ENCODE results near the gene C10orf105. TPM values are rescaled to one million over a fixed set of nuclear protein-coding genes. Genes with fewer than 3 reads are reported as not detected.
A peak's percentile ranks its signal among the peaks of the same experiment; 100 is the strongest.

The C10orf105 gene
- total RNA-seq, 1 donor from 2014 or later = not detected

- H3K27ac Mint-ChIP-seq = no peak overlapping the region
- no peak overlapping the region for H3K4me3 Mint-ChIP-seq
- ATAC-seq (ENCODE audit: low read depth) (no peak), DNase-seq (no peak)
- TF ChIP-seq CTCF (IDR thresholded peaks at IDR 0.05) = no peak
- H3K36me3 Mint-ChIP-seq (ENCODE audit: low read depth) = no peaks in the 10 kb centered on the region
- H3K27me3 Mint-ChIP-seq = no peaks in the 10 kb centered on the region
- intact Hi-C loops (cut with micrococcal nuclease) = no loop called here
- CTCF ChIA-PET = interaction anchor here (1.3 to 1.5 kb wide), 2 partner anchors 18 to 162 kb away, joined by 3 read pairs; no protein-coding TSS in a partner anchor
- H3K4me1 Mint-ChIP-seq = peaks cover 63% of the 10 kb centered on the region
- POLR2A ChIA-PET = interaction anchor here (0.6 to 1.7 kb wide), 2 partner anchors 39 to 332 kb away, joined by 4 to 6 read pairs; partner anchors contain the start of gene VSIR
- no peaks in the 10 kb centered on the region for H3K9me3 Mint-ChIP-seq
Measured at GRCh38 chr10:71734797-71735196, 15.2 kb upstream of the C10orf105 start.

- H3K9me3 Mint-ChIP-seq = no peaks in the 10 kb centered on the region
- no peaks in the 10 kb centered on the region for H3K27me3 Mint-ChIP-seq
- H3K27ac Mint-ChIP-seq = no peak overlapping the region
- DNase-seq (no peak), ATAC-seq (ENCODE audit: low read depth) (no peak)
- H3K4me1 Mint-ChIP-seq = peaks cover 75% of the 10 kb centered on the region
- ChIA-PET POLR2A (interaction anchor here (0.6 to 2.2 kb wide), 3 partner anchors 21 to 122 kb away, joined by 4 to 10 read pairs (median 7); no protein-coding TSS in a partner anchor), CTCF (interaction anchor here (2.4 kb wide), 1 partner anchor 80 kb away, joined by 11 read pairs; no protein-coding TSS in a partner anchor)
- H3K36me3 Mint-ChIP-seq (ENCODE audit: low read depth) = no peaks in the 10 kb centered on the region
- intact Hi-C loops (cut with micrococcal nuclease) = no loop called here
- H3K4me3 Mint-ChIP-seq = no peak overlapping the region
- no peak for TF ChIP-seq CTCF (IDR thresholded peaks at IDR 0.05)
Measured at GRCh38 chr10:71731791-71732190, 12.2 kb upstream of the C10orf105 start.

GRCh38 chr10:71729161-71729636 lies 9.6 kb upstream of the C10orf105 start:
- H3K36me3 Mint-ChIP-seq (ENCODE audit: low read depth) = no peaks in the 10 kb centered on the region
- no peak overlapping the region for H3K4me3 Mint-ChIP-seq
- no peaks in the 10 kb centered on the region for H3K9me3 Mint-ChIP-seq
- POLR2A ChIA-PET = interaction anchor here (0.8 to 6.3 kb wide), 5 partner anchors 19 to 107 kb away, joined by 3 to 79 read pairs (median 9); partner anchors contain the start of gene VSIR
- DNase-seq (no peak), ATAC-seq (ENCODE audit: low read depth) (no peak)
- TF ChIP-seq CTCF (IDR thresholded peaks at IDR 0.05) = no peak
- peaks cover 63% of the 10 kb centered on the region for H3K4me1 Mint-ChIP-seq
- no peaks in the 10 kb centered on the region for H3K27me3 Mint-ChIP-seq
- intact Hi-C loops (cut with micrococcal nuclease) = no loop called here
- CTCF ChIA-PET = interaction anchor here (0.9 to 3.9 kb wide), 6 partner anchors 21 to 167 kb away, joined by 3 to 26 read pairs (median 4); partner anchors contain the start of gene VSIR
- peak overlapping the region; percentile 91 for H3K27ac Mint-ChIP-seq

GRCh38 chr10:71727738-71728737 lies 8.5 kb upstream of the C10orf105 start:
- ChIA-PET POLR2A (interaction anchor here (0.7 to 6.3 kb wide), 13 partner anchors 9 to 123 kb away, joined by 3 to 79 read pairs (median 4); partner anchors contain the start of genes PSAP and VSIR), CTCF (interaction anchor here (1.0 to 3.9 kb wide), 6 partner anchors 20 to 168 kb away, joined by 3 to 26 read pairs (median 4); partner anchors contain the start of gene VSIR)
- no peaks in the 10 kb centered on the region for H3K27me3 Mint-ChIP-seq
- intact Hi-C loops (cut with micrococcal nuclease) = loop anchor here (1.0 to 2.0 kb wide), 6 partner anchors 15 to 169 kb away; partner anchors contain the start of gene VSIR
- DNase-seq (no peak), ATAC-seq (ENCODE audit: low read depth) (peak; percentile 64)
- peaks cover 54% of the 10 kb centered on the region for H3K4me1 Mint-ChIP-seq
- no peaks in the 10 kb centered on the region for H3K9me3 Mint-ChIP-seq
- no peak for TF ChIP-seq CTCF (IDR thresholded peaks at IDR 0.05)
- H3K36me3 Mint-ChIP-seq (ENCODE audit: low read depth) = no peaks in the 10 kb centered on the region
- H3K4me3 Mint-ChIP-seq = peak overlapping the region; percentile 64
- H3K27ac Mint-ChIP-seq = peak overlapping the region; percentile 91
